Peyer's patch (tissue), 4 donors: ENCODE measurements around the gene SLC16A7. TPM values are rescaled to one million over a fixed set of nuclear protein-coding genes. Genes with fewer than 3 reads are reported as not detected.

Source experiments
- DNase-seq, 3 donors: peaks; one replicate each; pipeline ENCODE4 v3.0.0-alpha.2; 2017 to 2019
- H3K27ac ChIP-seq, 4 donors: fragments of 200-600 bp; sonication (generic); one replicate each; pipeline ENCODE4 v1.5.1; 2016 to 2019
- H3K27me3 ChIP-seq, 2 donors: fragments of 200-600 bp; sonication (generic); one replicate each; pipeline ENCODE4 v1.5.1; 2019
- H3K36me3 ChIP-seq, 3 donors: fragments of 200-600 bp; sonication (generic); one replicate each; pipeline ENCODE4 v1.5.1; 2016 to 2019
- H3K4me1 ChIP-seq, 4 donors: fragments of 200-600 bp; sonication (generic); one replicate each; pipeline ENCODE4 v1.5.1; 2016 to 2019
- H3K4me3 ChIP-seq, 4 donors: fragments of 200-600 bp; sonication (generic); 1 replicate in 3 of 4; 2 replicates in 1 of 4; pipeline ENCODE4 v1.5.1; 2016 to 2019; ENCODE audit warnings: mild to moderate bottlenecking in 1 of 4
- H3K9me3 ChIP-seq, 4 donors: fragments of 200-600 bp; sonication (generic); one replicate each; pipeline ENCODE4 v1.5.1; 2016 to 2019; ENCODE audit warnings: mild to moderate bottlenecking in 1 of 4
- CTCF ChIP-seq, 6 experiments: fragments of 450-650 bp in 4 of 6; fragments of 200-600 bp in 2 of 6; sonication (generic) in 1 of 6; IDR thresholded peaks; one replicate each; pipeline ENCODE4 v1.5.1; 2017 to 2019; ENCODE audit warnings: antibody characterized with exemption in 6 of 6, mild to moderate bottlenecking in 3 of 6, moderate library complexity in 1 of 6
- POLR2A ChIP-seq, 2 donors: fragments of 450-650 bp; IDR thresholded peaks; one replicate each; pipeline ENCODE4 v1.5.1; 2017; ENCODE audit warnings: antibody characterized with exemption in 2 of 2, mild to moderate bottlenecking in 2 of 2, moderate library complexity in 2 of 2
- total RNA-seq, 4 donors: library from RNA; depleted of rRNA; stranded (reverse); fragments of >200 nt; gene quantifications; one replicate each; pipeline ENCODE4 v1.1.0, GENCODE V29; 2016

Gene SLC16A7
- total RNA-seq, 4 donors from 2014 or later = 5.0 to 19.4 (median 12.1) TPM

DNA sequence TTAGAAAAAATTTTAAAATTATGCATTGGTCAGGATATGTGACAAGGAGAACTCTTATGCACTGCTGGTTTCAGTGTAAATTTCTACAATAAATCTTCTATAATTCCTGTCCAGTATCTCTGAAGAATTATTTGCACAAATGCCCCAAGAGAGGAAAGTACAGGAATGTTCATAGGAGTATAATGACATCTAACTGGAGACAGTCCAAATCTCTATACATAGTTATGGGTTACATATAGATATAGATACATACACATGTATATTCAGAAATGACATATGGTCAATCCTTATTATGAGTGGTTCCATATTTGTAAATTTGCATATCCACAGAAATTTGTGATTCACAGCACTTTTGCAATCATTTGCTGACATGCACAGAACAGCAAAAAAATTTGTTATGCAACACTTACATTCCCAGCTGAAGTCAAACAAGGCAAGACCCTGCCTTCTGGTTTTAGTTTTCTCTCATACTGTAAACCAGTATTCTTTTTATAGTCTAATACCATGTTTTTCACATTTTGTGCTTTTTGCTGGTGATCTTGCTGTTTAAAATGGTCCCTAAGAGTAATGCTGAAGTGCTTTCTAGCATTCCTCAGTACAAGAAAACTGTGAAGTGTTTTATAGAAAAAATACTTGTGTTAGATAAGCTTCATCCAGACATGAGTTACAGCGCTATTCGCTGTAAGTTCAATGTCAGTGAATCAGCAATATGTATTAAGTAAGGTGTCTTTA is 103.8 kb downstream of the SLC16A7 start:
- Histone ChIP-seq H3K27me3 (no peaks in the 10 kb centered on the region), H3K9me3 (no peaks in the 10 kb centered on the region), H3K27ac (no peak overlapping the region), H3K36me3 (no peaks in the 10 kb centered on the region), H3K4me1 (no peaks in the 10 kb centered on the region), H3K4me3 (no peak overlapping the region)
- TF ChIP-seq CTCF (IDR thresholded peaks at IDR 0.05) = no peak
- no peak for TF ChIP-seq POLR2A (IDR thresholded peaks at IDR 0.05)
- DNase-seq = no peak

DNA sequence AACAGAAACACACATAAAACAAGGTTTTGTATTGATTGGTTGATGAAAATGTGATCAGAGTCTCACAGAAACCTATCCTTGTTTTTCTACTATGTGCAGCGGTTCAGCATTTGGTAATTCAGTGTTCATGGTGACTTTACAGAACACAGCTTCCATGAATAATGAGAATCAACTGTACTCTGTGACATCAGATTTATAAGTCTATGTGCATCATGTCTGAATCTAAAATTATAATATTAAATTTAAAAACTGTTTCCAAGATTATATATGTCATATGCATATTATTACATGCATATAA is 104.3 kb downstream of the SLC16A7 start:
- Histone ChIP-seq H3K36me3 (no peaks in the 10 kb centered on the region), H3K4me1 (no peaks in the 10 kb centered on the region), H3K4me3 (no peak overlapping the region), H3K27ac (no peak overlapping the region), H3K9me3 (no peaks in the 10 kb centered on the region), H3K27me3 (no peaks in the 10 kb centered on the region)
- TF ChIP-seq POLR2A (IDR thresholded peaks at IDR 0.05) = no peak
- DNase-seq = no peak

GRCh38 chr12:59708064-59708463 is 112.2 kb downstream of the SLC16A7 start:
- Histone ChIP-seq H3K4me1 (no peaks in the 10 kb centered on the region), H3K4me3 (no peak overlapping the region), H3K9me3 (no peaks in the 10 kb centered on the region), H3K27me3 (no peaks in the 10 kb centered on the region), H3K36me3 (no peaks in the 10 kb centered on the region), H3K27ac (no peak overlapping the region)
- TF ChIP-seq POLR2A (IDR thresholded peaks at IDR 0.05) (no peak), CTCF (IDR thresholded peaks at IDR 0.05) (no peak)
- DNase-seq = no peak

- Histone ChIP-seq H3K27ac (no peak overlapping the region), H3K36me3 (no peaks in the 10 kb centered on the region), H3K4me3 (no peak overlapping the region), H3K27me3 (no peaks in the 10 kb centered on the region), H3K4me1 (no peaks in the 10 kb centered on the region), H3K9me3 (no peaks in the 10 kb centered on the region)
- no peak for DNase-seq
- TF ChIP-seq POLR2A (IDR thresholded peaks at IDR 0.05) (no peak), CTCF (IDR thresholded peaks at IDR 0.05) (no peak)
Measured at GRCh38 chr12:59708484-59708883, 112.7 kb downstream of the SLC16A7 start.

DNA sequence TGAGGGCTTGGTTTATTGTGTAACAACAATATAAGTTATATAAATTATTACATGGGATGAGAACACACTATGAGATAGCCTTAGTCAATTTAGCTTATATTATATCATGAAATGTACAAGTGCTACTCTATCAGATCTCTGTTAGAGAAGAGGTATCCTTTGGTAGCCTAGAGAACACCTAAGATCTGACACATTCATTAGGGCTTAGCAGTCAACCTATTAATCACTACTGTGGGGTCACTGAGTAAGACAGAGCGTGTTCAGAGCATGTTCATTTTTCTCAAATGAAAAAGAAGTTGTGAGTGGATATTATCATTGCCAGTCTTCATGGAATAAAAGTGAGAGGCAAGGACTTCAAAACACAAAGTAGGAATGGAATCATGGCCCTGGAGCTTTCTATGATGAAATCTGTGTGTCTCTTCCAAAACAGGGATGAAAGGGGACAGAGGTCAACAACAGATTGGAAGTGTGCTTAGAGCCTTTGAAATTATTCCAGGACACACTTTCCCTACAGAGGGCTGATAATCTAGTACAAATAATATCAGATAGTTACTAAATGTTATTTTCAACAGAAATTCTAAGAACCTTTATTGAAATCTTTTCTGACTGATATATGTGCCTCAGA is 114.3 kb downstream of the SLC16A7 start:
- no peak overlapping the region for H3K27ac ChIP-seq
- DNase-seq = no peak

More for the DNA sequence above, 114.3 kb downstream of the SLC16A7 start:
- Histone ChIP-seq H3K36me3 (no peaks in the 10 kb centered on the region), H3K27me3 (no peaks in the 10 kb centered on the region), H3K4me1 (no peaks in the 10 kb centered on the region), H3K4me3 (no peak overlapping the region), H3K9me3 (no peaks in the 10 kb centered on the region)
- TF ChIP-seq POLR2A (IDR thresholded peaks at IDR 0.05) (no peak), CTCF (IDR thresholded peaks at IDR 0.05) (no peak)
